H1 (cell line): ENCODE data around the gene FAM120B. TPM values are rescaled to one million over a fixed set of nuclear protein-coding genes. Genes with fewer than 3 reads are reported as not detected.

Experiments used
- ASH2L ChIP-seq: fragments of 200-600, 300-600 bp; sonication (generic); IDR thresholded peaks from one replicate; pipeline ENCODE4 v1.7.1; 2017; ENCODE audit warnings: low read length
- BCL11A ChIP-seq, 2 experiments: IDR thresholded peaks; one replicate each; pipeline ENCODE4 v1.6.1; 2011; ENCODE audit warnings: low read depth in 2 of 2, low read length in 2 of 2, mild to moderate bottlenecking in 2 of 2
- CHD7 ChIP-seq: fragments of 300-600 bp; sonication (generic); IDR thresholded peaks from 2 replicates; pipeline ENCODE4 v1.7.1; 2012; ENCODE audit warnings: low read length, moderate library complexity, mild to moderate bottlenecking, inconsistent platforms; ENCODE audit not compliant: insufficient replicate concordance
- CREB1 ChIP-seq: IDR thresholded peaks from 2 replicates; pipeline ENCODE4 v1.6.1; 2012; ENCODE audit warnings: inconsistent platforms
- EZH2 ChIP-seq: fragments of 200-600 bp; sonication (generic); IDR thresholded peaks from 2 replicates; pipeline ENCODE4 v1.7.1; 2012; ENCODE audit warnings: low read depth, mild to moderate bottlenecking, moderate library complexity, low read length, inconsistent platforms; ENCODE audit not compliant: severe bottlenecking
- KDM5A ChIP-seq: fragments of 200-600 bp; IDR thresholded peaks from 2 replicates; pipeline ENCODE4 v1.7.1; 2012; ENCODE audit warnings: mild to moderate bottlenecking, low read length, inconsistent platforms, mixed read lengths
- POU5F1 ChIP-seq: IDR thresholded peaks from 2 replicates; pipeline ENCODE4 v1.6.1; 2011; ENCODE audit warnings: low read depth, mild to moderate bottlenecking, low read length, moderate library complexity
- SP2 ChIP-seq: IDR thresholded peaks from 2 replicates; pipeline ENCODE4 v1.6.1; 2012; ENCODE audit warnings: mild to moderate bottlenecking, low read length, inconsistent platforms
- polyA plus RNA-seq, 7 experiments: library from polyadenylated mRNA; depleted of rRNA in 3 of 7; stranded (reverse) in 5 of 7; unstranded in 2 of 7; fragments of >200 nt in 5 of 7; fragments of 200-250 nt in 2 of 7; gene quantifications; 1 replicate in 5 of 7; 2 replicates in 1 of 7; 4 replicates in 1 of 7; pipeline versions ENCODE4 v1.2.1 to v1.2.3, GENCODE V29; 2011 to 2013; ENCODE audit warnings: missing spikeins in 2 of 7, mixed read lengths in 2 of 7
- total RNA-seq: library from RNA; stranded (reverse); fragmentation: NEBNext Ultra II Directional; extraction: Animal tissue kit (Norgen Biotek cat#: 25700); gene quantifications from 2 replicates; pipeline ENCODE4 v1.2.1, GENCODE V29; 2021

Gene FAM120B
- total and polyA plus RNA-seq, 2 of the 8 experiments (the other 6 are each of a cell fraction or from before 2014, with no cell fraction given) = 5.1 to 12.5 TPM

GRCh38 chr6:170292111-170292406 lies 14.5 kb upstream of the FAM120B start (continued):
- TF ChIP-seq CHD7 (no peak), BCL11A (IDR thresholded peaks at IDR 0.05; ENCODE audit: low read depth in 2 of 2, low read length in 2 of 2) (no peak), ASH2L (no peak), SP2 (no peak), KDM5A (no peak), CREB1 (no peak), POU5F1 (no peak), EZH2 (no peak)
- TF ChIP-seq, all 59 proteins: peak for 0
